Gastroesophageal sphincter (tissue), 4 donors: ENCODE measurements around the gene TNFSF13B. TPM values are rescaled to one million over a fixed set of nuclear protein-coding genes. Genes with fewer than 3 reads are reported as not detected.

ENCODE experiments used
- ATAC-seq: fragments of 150-250 bp; one replicate; pipeline ENCODE4 v1.9.1; 2016; ENCODE audit warnings: mild to moderate bottlenecking, moderate library complexity
- H3K27ac ChIP-seq, 4 donors: fragments of 200-600 bp; sonication (generic) in 3 of 4; 1 replicate in 3 of 4; 2 replicates in 1 of 4; pipeline ENCODE4 v1.5.1; 2016 to 2019
- H3K27me3 ChIP-seq: fragments of 200-600 bp; sonication (generic); one replicate; pipeline ENCODE4 v1.5.1; 2019
- H3K36me3 ChIP-seq, 2 donors: fragments of 200-600 bp; sonication (generic); one replicate each; pipeline ENCODE4 v1.5.1; 2019; ENCODE audit warnings: control low read depth in 1 of 2
- H3K4me1 ChIP-seq, 3 donors: fragments of 200-600 bp; sonication (generic); 1 replicate in 2 of 3; 2 replicates in 1 of 3; pipeline ENCODE4 v1.5.1; 2016 to 2019; ENCODE audit warnings: control low read depth in 2 of 3
- H3K4me3 ChIP-seq, 2 donors: fragments of 200-600 bp; sonication (generic); one replicate each; pipeline ENCODE4 v1.5.1; 2019; ENCODE audit warnings: mild to moderate bottlenecking in 1 of 2, moderate library complexity in 1 of 2
- H3K9me3 ChIP-seq, 3 donors: fragments of 200-600 bp; sonication (generic); one replicate each; pipeline ENCODE4 v1.5.1; 2017 to 2019; ENCODE audit warnings: control low read depth in 2 of 3
- CTCF ChIP-seq, 4 experiments: fragments of 200-600 bp in 2 of 4; fragments of 450-650 bp in 2 of 4; sonication (generic) in 1 of 4; IDR thresholded peaks; one replicate each; pipeline ENCODE4 v1.5.1; 2017 to 2019; ENCODE audit warnings: antibody characterized with exemption in 4 of 4, mild to moderate bottlenecking in 2 of 4, moderate library complexity in 2 of 4
- EP300 ChIP-seq: sonication (generic); formaldehyde crosslinking; IDR thresholded peaks from one replicate; pipeline ENCODE4 v1.6.1; 2017; ENCODE audit warnings: antibody characterized with exemption, mild to moderate bottlenecking
- POLR2A ChIP-seq, 2 donors: fragments of 450-650 bp; IDR thresholded peaks; one replicate each; pipeline ENCODE4 v1.6.1; 2017; ENCODE audit warnings: antibody characterized with exemption in 2 of 2, mild to moderate bottlenecking in 2 of 2, moderate library complexity in 1 of 2
- POLR2AphosphoS5 ChIP-seq: sonication (generic); formaldehyde crosslinking; IDR thresholded peaks from one replicate; pipeline ENCODE4 v1.6.1; 2017; ENCODE audit warnings: antibody characterized with exemption
- WGBS, 2 donors: methylation state at CpG; one replicate each; pipeline ENCODE4 v1.1.5; 2018; ENCODE audit warnings: low coverage in 1 of 2; 5-methylcytosine and 5-hydroxymethylcytosine counted together
- total RNA-seq, 4 donors: library from RNA; depleted of rRNA; stranded (reverse); fragments of >200 nt; gene quantifications; one replicate each; pipeline ENCODE4 v1.1.0, GENCODE V29; 2016

TNFSF13B gene
- total RNA-seq, 4 donors from 2014 or later = 1.0 to 20.1 (median 9.8) TPM

- TF ChIP-seq EP300 (no peak), POLR2A (IDR thresholded peaks at IDR 0.05) (no peak), POLR2AphosphoS5 (no peak), CTCF (IDR thresholded peaks at IDR 0.05) (no peak)
- peaks cover 13% of the 10 kb centered on the region for H3K27me3 ChIP-seq
- no peaks in the 10 kb centered on the region for H3K36me3 ChIP-seq
- no peaks in the 10 kb centered on the region for H3K4me1 ChIP-seq
- 58 to 79% methylated on average over 2 of the region's 2 CpGs for WGBS, 2 donors
- no peak for ATAC-seq
- H3K4me3 ChIP-seq = no peak overlapping the region
- no peak overlapping the region for H3K27ac ChIP-seq
- no peaks in the 10 kb centered on the region for H3K9me3 ChIP-seq
Measured at GRCh38 chr13:108323031-108323430, 53.5 kb downstream of the TNFSF13B start.

DNA sequence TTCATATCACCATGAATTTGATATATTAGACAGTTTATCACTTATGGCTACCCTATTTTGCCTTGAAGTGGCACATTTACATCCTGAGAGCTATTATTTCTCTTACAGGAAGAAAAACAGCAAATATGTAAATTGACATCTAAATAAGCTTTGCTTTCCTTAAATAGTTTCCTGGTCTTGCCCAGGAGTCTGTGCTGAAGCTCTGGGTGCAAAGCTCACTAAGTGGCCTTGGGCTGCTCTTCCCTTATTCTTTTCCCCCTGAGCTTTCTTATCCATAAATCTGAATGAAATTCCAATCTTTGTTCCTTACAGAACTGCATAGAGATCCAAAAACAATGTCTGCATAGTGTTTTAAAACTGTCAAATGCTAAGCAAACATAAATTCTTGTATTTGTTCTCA lies 56.3 kb downstream of the TNFSF13B start:
- Histone ChIP-seq H3K27me3 (peaks cover 31% of the 10 kb centered on the region), H3K9me3 (no peaks in the 10 kb centered on the region), H3K4me3 (no peak overlapping the region), H3K27ac (no peak overlapping the region), H3K4me1 (no peaks in the 10 kb centered on the region), H3K36me3 (no peaks in the 10 kb centered on the region)
- no peak for ATAC-seq
- no peak for TF ChIP-seq POLR2A (IDR thresholded peaks at IDR 0.05)
- no peak for TF ChIP-seq EP300
- no peak for TF ChIP-seq CTCF (IDR thresholded peaks at IDR 0.05)
- TF ChIP-seq POLR2AphosphoS5 = no peak

DNA sequence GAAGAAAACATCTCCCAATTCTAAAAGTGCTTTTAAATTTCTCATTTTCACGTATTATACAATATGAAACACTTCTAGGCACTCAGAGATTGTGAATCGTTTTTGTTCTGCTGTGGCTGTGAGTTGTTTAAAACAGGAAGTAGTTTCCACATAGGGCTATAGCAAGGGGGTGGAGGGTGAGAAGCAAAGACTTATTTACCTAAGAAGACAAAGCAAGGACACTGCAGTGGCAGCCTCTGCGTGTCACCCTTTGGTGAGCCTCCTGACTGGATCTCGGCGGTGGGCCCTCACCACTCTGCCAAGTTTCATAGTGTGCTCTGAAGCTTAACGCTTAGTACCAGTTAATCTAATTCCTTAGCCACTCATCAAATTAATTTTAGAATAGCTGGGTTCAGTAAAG lies 56.8 kb downstream of the TNFSF13B start:
- Histone ChIP-seq H3K36me3 (no peaks in the 10 kb centered on the region), H3K27ac (no peak overlapping the region), H3K9me3 (no peaks in the 10 kb centered on the region), H3K4me3 (no peak overlapping the region), H3K4me1 (no peaks in the 10 kb centered on the region), H3K27me3 (peaks cover 31% of the 10 kb centered on the region)
- 52 to 56% methylated on average over 3 to 6 of the region's 6 CpGs for whole genome bisulfite sequencing, 2 donors
- ATAC-seq = no peak
- no peak for TF ChIP-seq POLR2A (IDR thresholded peaks at IDR 0.05)
- no peak for TF ChIP-seq EP300
- TF ChIP-seq POLR2AphosphoS5 = no peak

- H3K36me3 ChIP-seq = no peaks in the 10 kb centered on the region
- ATAC-seq = no peak
- 80% methylated on average over 1 of the region's 1 CpG; no CpG with 5 or more reads in 1 of the 2 donors for WGBS, 2 donors
- no peak for TF ChIP-seq POLR2AphosphoS5
- no peak for TF ChIP-seq CTCF (IDR thresholded peaks at IDR 0.05)
- no peak for TF ChIP-seq POLR2A (IDR thresholded peaks at IDR 0.05)
- no peak for TF ChIP-seq EP300
- peaks cover 31% of the 10 kb centered on the region for H3K27me3 ChIP-seq
- no peak overlapping the region for H3K4me3 ChIP-seq
- no peak overlapping the region for H3K27ac ChIP-seq
- H3K4me1 ChIP-seq = no peaks in the 10 kb centered on the region
- no peaks in the 10 kb centered on the region for H3K9me3 ChIP-seq
Measured at GRCh38 chr13:108328848-108329247, 59.3 kb downstream of the TNFSF13B start.

DNA sequence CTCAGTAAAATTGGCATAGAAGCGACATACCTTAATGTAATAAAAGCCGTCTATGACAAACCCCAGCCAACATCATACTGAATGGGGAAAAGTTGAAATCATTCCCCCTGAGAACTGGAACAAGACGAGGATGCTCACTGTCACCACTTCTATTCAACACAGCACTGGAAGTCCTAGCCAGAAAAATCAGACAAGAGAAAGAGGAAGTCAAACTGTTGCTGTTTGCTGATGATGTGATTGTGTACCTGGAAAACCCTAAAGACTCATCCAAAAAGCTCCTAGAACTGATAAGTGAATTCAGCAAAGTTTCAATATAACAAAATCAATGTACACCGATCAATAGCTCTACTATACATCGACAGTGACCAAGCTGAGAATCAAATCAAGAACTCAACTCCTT lies 63.3 kb downstream of the TNFSF13B start:
- no peak for TF ChIP-seq POLR2AphosphoS5
- TF ChIP-seq POLR2A (IDR thresholded peaks at IDR 0.05) = no peak
- TF ChIP-seq CTCF (IDR thresholded peaks at IDR 0.05) = no peak
- H3K27me3 ChIP-seq = peaks cover 21% of the 10 kb centered on the region
- no peak overlapping the region for H3K27ac ChIP-seq
- no peak for ATAC-seq
- H3K4me1 ChIP-seq = no peaks in the 10 kb centered on the region
- WGBS, 2 donors = 65 to 68% methylated on average over 5 of the region's 5 CpGs
- H3K9me3 ChIP-seq = no peaks in the 10 kb centered on the region
- no peak overlapping the region for H3K4me3 ChIP-seq
- no peaks in the 10 kb centered on the region for H3K36me3 ChIP-seq
